ENCODE measurements around the gene DHRS3. TPM values are rescaled to one million over a fixed set of nuclear protein-coding genes. Genes with fewer than 3 reads are reported as not detected.

DHRS3 gene
- polyA plus RNA-seq, 1 donor (not counting 4 experiments of a cell fraction or from before 2014, with no cell fraction given) = 10.7 TPM

GRCh38 chr1:12607263-12607662 is 10.7 kb downstream of the DHRS3 start:
- H3K9me3 ChIP-seq (ENCODE audit: control insufficient read depth, low read depth, low read length) = no peaks in the 10 kb centered on the region
- peaks cover 2% of the 10 kb centered on the region for H3K79me2 ChIP-seq (ENCODE audit: control insufficient read depth, insufficient read depth, low read length)
- H3K27ac ChIP-seq (ENCODE audit: control insufficient read depth, insufficient read depth, low read length) = no peak overlapping the region
- H3K9ac ChIP-seq (ENCODE audit: control insufficient read depth, extremely low read depth, insufficient read depth, low read length) = no peak overlapping the region
- H3K4me3 ChIP-seq (ENCODE audit: control insufficient read depth in 2 of 3, extremely low read depth in 1 of 3, insufficient read depth in 2 of 3, low read depth in 1 of 3, low read length in 3 of 3) = no peak overlapping the region
- H3K4me1 ChIP-seq (ENCODE audit: control insufficient read depth, extremely low read depth, insufficient read depth, low read length) = peaks cover 29% of the 10 kb centered on the region
- no peaks in the 10 kb centered on the region for H4K20me1 ChIP-seq (ENCODE audit: control insufficient read depth, extremely low read depth, insufficient read depth, low read length)
- TF ChIP-seq EZH2 (IDR thresholded peaks at IDR 0.05; ENCODE audit: low read length) (no peak), CTCF (optimal IDR thresholded peaks at IDR 0.05 in 1 of 3, IDR thresholded peaks at IDR 0.05 in 1 of 3, conservative IDR thresholded peaks at IDR 0.05 in 1 of 3; ENCODE audit: extremely low read depth in 1 of 3, insufficient read depth in 2 of 3, low read length in 3 of 3) (no peak)
- dilution Hi-C loops (cut with MboI; ENCODE audit: extremely low pct_ligation_motif_present, low sequenced_read_pairs) = no loop called here
- DNase-seq (ENCODE audit: low read depth, low spot score) = no peak
- FAIRE-seq = no peak
- H2AFZ ChIP-seq (ENCODE audit: control insufficient read depth, low read length) = no peak overlapping the region
- H3K36me3 ChIP-seq (ENCODE audit: control insufficient read depth in 2 of 2, extremely low read depth in 1 of 2, insufficient read depth in 2 of 2, low read length in 2 of 2) = no peaks in the 10 kb centered on the region
- H3K27me3 ChIP-seq (ENCODE audit: control insufficient read depth, extremely low read depth, insufficient read depth, low read length) = no peaks in the 10 kb centered on the region
- no peaks in the 10 kb centered on the region for H3K9me1 ChIP-seq (ENCODE audit: control insufficient read depth, extremely low read depth, insufficient read depth, low read length)
- H3K4me2 ChIP-seq (ENCODE audit: control insufficient read depth, extremely low read depth, insufficient read depth, low read depth, low read length) = no peak overlapping the region

DNA sequence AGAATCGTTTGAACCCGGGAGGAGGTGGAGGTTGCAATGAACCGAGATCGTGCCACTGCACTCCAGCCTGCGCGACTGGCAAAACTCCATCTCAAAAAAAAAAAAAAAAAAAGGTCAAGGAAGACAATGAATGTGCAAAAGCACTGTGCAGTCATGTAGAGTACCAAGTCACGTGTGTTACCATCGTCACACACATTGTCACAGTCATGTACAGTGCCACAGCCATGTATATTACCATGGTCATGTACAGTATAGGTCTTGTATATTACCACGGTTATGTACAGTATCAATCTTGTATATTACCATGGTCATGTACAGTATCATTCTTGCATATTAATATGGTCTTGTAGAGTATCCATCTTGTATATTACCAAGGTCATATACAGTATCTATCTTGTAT is 13.0 kb downstream of the DHRS3 start:
- Histone ChIP-seq H3K79me2 (ENCODE audit: control insufficient read depth, insufficient read depth, low read length) (peaks cover 2% of the 10 kb centered on the region), H3K4me2 (ENCODE audit: control insufficient read depth, extremely low read depth, insufficient read depth, low read depth, low read length) (no peak overlapping the region), H3K27ac (ENCODE audit: control insufficient read depth, insufficient read depth, low read length) (no peak overlapping the region), H3K27me3 (ENCODE audit: control insufficient read depth, extremely low read depth, insufficient read depth, low read length) (no peaks in the 10 kb centered on the region), H4K20me1 (ENCODE audit: control insufficient read depth, extremely low read depth, insufficient read depth, low read length) (no peaks in the 10 kb centered on the region), H3K36me3 (ENCODE audit: control insufficient read depth in 2 of 2, extremely low read depth in 1 of 2, insufficient read depth in 2 of 2, low read length in 2 of 2) (no peaks in the 10 kb centered on the region), H3K4me1 (ENCODE audit: control insufficient read depth, extremely low read depth, insufficient read depth, low read length) (peaks cover 21% of the 10 kb centered on the region), H3K9me1 (ENCODE audit: control insufficient read depth, extremely low read depth, insufficient read depth, low read length) (no peaks in the 10 kb centered on the region), H3K4me3 (ENCODE audit: control insufficient read depth in 2 of 3, extremely low read depth in 1 of 3, insufficient read depth in 2 of 3, low read depth in 1 of 3, low read length in 3 of 3) (no peak overlapping the region), H3K9ac (ENCODE audit: control insufficient read depth, extremely low read depth, insufficient read depth, low read length) (no peak overlapping the region), H2AFZ (ENCODE audit: control insufficient read depth, low read length) (no peak overlapping the region), H3K9me3 (ENCODE audit: control insufficient read depth, low read depth, low read length) (no peaks in the 10 kb centered on the region)
- TF ChIP-seq CTCF (optimal IDR thresholded peaks at IDR 0.05 in 1 of 3, IDR thresholded peaks at IDR 0.05 in 1 of 3, conservative IDR thresholded peaks at IDR 0.05 in 1 of 3; ENCODE audit: extremely low read depth in 1 of 3, insufficient read depth in 2 of 3, low read length in 3 of 3) (no peak), EZH2 (IDR thresholded peaks at IDR 0.05; ENCODE audit: low read length) (no peak)
- FAIRE-seq (no peak), DNase-seq (ENCODE audit: low read depth, low spot score) (no peak)
- dilution Hi-C loops (cut with MboI; ENCODE audit: extremely low pct_ligation_motif_present, low sequenced_read_pairs) = no loop called here

Measured in keratinocyte (primary cell).